ENCODE data around the gene SFMBT1. TPM values are rescaled to one million over a fixed set of nuclear protein-coding genes. Genes with fewer than 3 reads are reported as not detected.

Gene SFMBT1
- total and polyA plus RNA-seq, 2 of the 8 experiments (the other 6 are each of a cell fraction or from before 2014, with no cell fraction given) = 8.1 to 16.8 TPM

- no peak for TF ChIP-seq BRCA1 (IDR thresholded peaks at IDR 0.05; ENCODE audit: low read depth, low read length)
- no peak for TF ChIP-seq RXRA (IDR thresholded peaks at IDR 0.05; ENCODE audit: insufficient read depth, low read depth, low read length)
- no peak for TF ChIP-seq RFX5 (IDR thresholded peaks at IDR 0.05; ENCODE audit: borderline replicate concordance, low read depth, low read length)
- no peak for TF ChIP-seq SIN3A (conservative IDR thresholded peaks at IDR 0.05 in 1 of 2, IDR thresholded peaks at IDR 0.05 in 1 of 2; ENCODE audit: low read depth in 1 of 2, low read length in 2 of 2)
These were observed 39.9 kb downstream of the SFMBT1 start (continued) for GRCh38 chr3:53005854-53006513.
